ENCODE measurements around the gene LUZP2. TPM values are rescaled to one million over a fixed set of nuclear protein-coding genes. Genes with fewer than 3 reads are reported as not detected.

Gene LUZP2
- polyA plus RNA-seq, 1 donor from 2014 or later = 15.5 TPM

DNA sequence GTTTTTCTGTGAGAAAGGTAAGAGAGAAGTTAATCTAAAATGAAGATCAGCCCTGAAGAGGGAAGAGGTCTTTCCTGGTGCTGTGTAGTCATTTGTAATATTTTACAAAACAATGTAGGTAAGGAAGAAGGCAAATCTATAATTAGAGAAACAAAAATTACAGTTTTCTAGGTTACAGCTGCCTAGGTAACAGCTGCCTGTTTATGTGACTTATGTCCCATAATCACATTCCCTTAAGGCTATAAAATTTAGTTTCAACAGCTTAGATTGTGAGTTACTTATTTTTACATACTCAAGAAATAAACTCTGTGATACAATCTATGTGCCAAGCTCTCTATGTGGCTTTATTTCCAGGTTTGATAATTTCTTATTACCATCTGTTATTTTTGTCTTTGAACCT lies 19.8 kb downstream of the LUZP2 start:
- Histone ChIP-seq H3F3A (ENCODE audit: insufficient read depth, low read length, poor library complexity, severe bottlenecking) (no peaks in the 10 kb centered on the region), H3K9ac (ENCODE audit: low read length) (no peak overlapping the region), H3K79me2 (replicated peaks; ENCODE audit: insufficient read depth, low read length) (no peaks in the 10 kb centered on the region), H3K9me3 (ENCODE audit: low read length) (no peaks in the 10 kb centered on the region), H3K9me2 (ENCODE audit: insufficient read depth, low read length) (no peaks in the 10 kb centered on the region), H3K4me3 (ENCODE audit: low read length) (no peak overlapping the region), H4K20me1 (ENCODE audit: insufficient read depth) (no peaks in the 10 kb centered on the region), H3K4me2 (ENCODE audit: low read length) (no peak overlapping the region), H2AFZ (ENCODE audit: low read depth, low read length) (no peak overlapping the region), H3K36me3 (ENCODE audit: insufficient read depth, low read length) (no peaks in the 10 kb centered on the region), H3K27me3 (ENCODE audit: insufficient read depth, low read depth, low read length) (no peaks in the 10 kb centered on the region), H3K27ac (ENCODE audit: low read length) (no peak overlapping the region)
- TF ChIP-seq TAF1 (IDR thresholded peaks at IDR 0.05; ENCODE audit: low read depth) (no peak), SMC3 (conservative IDR thresholded peaks at IDR 0.05; ENCODE audit: poor library complexity) (no peak)

DNA sequence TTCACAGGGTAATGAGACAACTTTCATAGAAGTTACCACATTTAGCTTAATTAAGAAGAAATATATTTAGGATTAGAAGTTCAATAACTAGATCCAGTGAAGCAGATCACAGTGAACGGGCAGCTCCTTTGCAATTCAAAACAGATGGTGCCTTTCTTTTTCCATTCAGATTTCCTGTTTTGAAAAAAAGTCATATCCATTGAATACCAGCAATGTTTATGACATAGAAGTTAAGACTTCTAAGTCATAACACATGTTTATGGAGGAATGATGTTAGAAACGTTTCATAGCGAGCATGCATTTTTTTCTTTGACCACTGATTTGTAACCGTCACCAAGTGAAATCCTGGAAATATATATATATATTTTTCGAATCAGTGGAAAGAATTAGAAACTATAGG lies 24.7 kb downstream of the LUZP2 start:
- Histone ChIP-seq H3K9me2 (ENCODE audit: insufficient read depth, low read length) (no peaks in the 10 kb centered on the region), H3K36me3 (ENCODE audit: insufficient read depth, low read length) (no peaks in the 10 kb centered on the region), H3F3A (ENCODE audit: insufficient read depth, low read length, poor library complexity, severe bottlenecking) (no peaks in the 10 kb centered on the region), H3K79me2 (replicated peaks; ENCODE audit: insufficient read depth, low read length) (no peaks in the 10 kb centered on the region), H3K27ac (ENCODE audit: low read length) (no peak overlapping the region), H3K4me3 (ENCODE audit: low read length) (no peak overlapping the region), H3K27me3 (ENCODE audit: insufficient read depth, low read depth, low read length) (no peaks in the 10 kb centered on the region), H2AFZ (ENCODE audit: low read depth, low read length) (no peak overlapping the region), H3K4me2 (ENCODE audit: low read length) (no peak overlapping the region), H3K9me3 (ENCODE audit: low read length) (no peaks in the 10 kb centered on the region), H4K20me1 (ENCODE audit: insufficient read depth) (no peaks in the 10 kb centered on the region), H3K9ac (ENCODE audit: low read length) (no peak overlapping the region)
- TF ChIP-seq TAF1 (IDR thresholded peaks at IDR 0.05; ENCODE audit: low read depth) (no peak), EP300 (conservative IDR thresholded peaks at IDR 0.05; ENCODE audit: poor library complexity, severe bottlenecking) (no peak)
- TF ChIP-seq, protein P1, sequence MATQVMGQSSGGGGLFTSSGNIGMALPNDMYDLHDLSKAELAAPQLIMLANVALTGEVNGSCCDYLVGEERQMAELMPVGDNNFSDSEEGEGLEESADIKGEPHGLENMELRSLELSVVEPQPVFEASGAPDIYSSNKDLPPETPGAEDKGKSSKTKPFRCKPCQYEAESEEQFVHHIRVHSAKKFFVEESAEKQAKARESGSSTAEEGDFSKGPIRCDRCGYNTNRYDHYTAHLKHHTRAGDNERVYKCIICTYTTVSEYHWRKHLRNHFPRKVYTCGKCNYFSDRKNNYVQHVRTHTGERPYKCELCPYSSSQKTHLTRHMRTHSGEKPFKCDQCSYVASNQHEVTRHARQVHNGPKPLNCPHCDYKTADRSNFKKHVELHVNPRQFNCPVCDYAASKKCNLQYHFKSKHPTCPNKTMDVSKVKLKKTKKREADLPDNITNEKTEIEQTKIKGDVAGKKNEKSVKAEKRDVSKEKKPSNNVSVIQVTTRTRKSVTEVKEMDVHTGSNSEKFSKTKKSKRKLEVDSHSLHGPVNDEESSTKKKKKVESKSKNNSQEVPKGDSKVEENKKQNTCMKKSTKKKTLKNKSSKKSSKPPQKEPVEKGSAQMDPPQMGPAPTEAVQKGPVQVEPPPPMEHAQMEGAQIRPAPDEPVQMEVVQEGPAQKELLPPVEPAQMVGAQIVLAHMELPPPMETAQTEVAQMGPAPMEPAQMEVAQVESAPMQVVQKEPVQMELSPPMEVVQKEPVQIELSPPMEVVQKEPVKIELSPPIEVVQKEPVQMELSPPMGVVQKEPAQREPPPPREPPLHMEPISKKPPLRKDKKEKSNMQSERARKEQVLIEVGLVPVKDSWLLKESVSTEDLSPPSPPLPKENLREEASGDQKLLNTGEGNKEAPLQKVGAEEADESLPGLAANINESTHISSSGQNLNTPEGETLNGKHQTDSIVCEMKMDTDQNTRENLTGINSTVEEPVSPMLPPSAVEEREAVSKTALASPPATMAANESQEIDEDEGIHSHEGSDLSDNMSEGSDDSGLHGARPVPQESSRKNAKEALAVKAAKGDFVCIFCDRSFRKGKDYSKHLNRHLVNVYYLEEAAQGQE (IDR thresholded peaks at IDR 0.05; ENCODE audit: borderline replicate concordance) = no peak

DNA sequence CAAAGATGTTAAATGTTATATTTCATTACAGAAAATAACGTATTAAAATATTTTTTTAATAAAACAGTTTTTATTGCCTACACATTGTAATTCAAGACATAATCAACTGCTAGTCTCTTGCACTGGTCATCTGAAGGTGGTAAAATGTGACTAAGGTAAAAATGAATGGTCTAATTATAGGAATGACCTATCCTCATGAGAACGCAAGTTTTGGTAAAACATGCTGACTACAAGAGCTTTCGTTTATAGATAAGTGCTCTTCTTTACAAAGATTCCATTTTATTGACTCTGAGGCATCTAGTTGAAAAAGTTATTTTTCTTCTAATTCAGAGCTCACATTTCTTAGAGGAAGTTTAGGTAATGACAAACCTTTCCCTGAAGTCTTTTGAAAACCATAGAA lies 27.3 kb downstream of the LUZP2 start:
- Histone ChIP-seq H3K4me3 (ENCODE audit: low read length) (no peak overlapping the region), H3K9me3 (ENCODE audit: low read length) (no peaks in the 10 kb centered on the region), H3K36me3 (ENCODE audit: insufficient read depth, low read length) (no peaks in the 10 kb centered on the region), H3K9me2 (ENCODE audit: insufficient read depth, low read length) (no peaks in the 10 kb centered on the region), H4K20me1 (ENCODE audit: insufficient read depth) (no peaks in the 10 kb centered on the region), H3K4me2 (ENCODE audit: low read length) (no peak overlapping the region), H3K27ac (ENCODE audit: low read length) (no peak overlapping the region), H2AFZ (ENCODE audit: low read depth, low read length) (no peak overlapping the region), H3K9ac (ENCODE audit: low read length) (no peak overlapping the region), H3K27me3 (ENCODE audit: insufficient read depth, low read depth, low read length) (no peaks in the 10 kb centered on the region), H3K79me2 (replicated peaks; ENCODE audit: insufficient read depth, low read length) (no peaks in the 10 kb centered on the region), H3F3A (ENCODE audit: insufficient read depth, low read length, poor library complexity, severe bottlenecking) (no peaks in the 10 kb centered on the region)
- TF ChIP-seq TAF1 (IDR thresholded peaks at IDR 0.05; ENCODE audit: low read depth) = no peak
- TF ChIP-seq POLR2AphosphoS5 (IDR thresholded peaks at IDR 0.05) = no peak
- no peak for TF ChIP-seq EZH2 (IDR thresholded peaks at IDR 0.05; ENCODE audit: borderline replicate concordance, insufficient read depth, low read length, poor library complexity, severe bottlenecking)
- TF ChIP-seq SMC3 (conservative IDR thresholded peaks at IDR 0.05; ENCODE audit: poor library complexity) = no peak
- no peak for TF ChIP-seq EP300 (conservative IDR thresholded peaks at IDR 0.05; ENCODE audit: poor library complexity, severe bottlenecking)
- TF ChIP-seq, protein P1 (IDR thresholded peaks at IDR 0.05; ENCODE audit: borderline replicate concordance) = no peak
- TF ChIP-seq RAD21 (conservative IDR thresholded peaks at IDR 0.05) = no peak
- TF ChIP-seq MXI1 (conservative IDR thresholded peaks at IDR 0.05; ENCODE audit: poor library complexity, severe bottlenecking) = no peak
- TF ChIP-seq, protein P2, sequence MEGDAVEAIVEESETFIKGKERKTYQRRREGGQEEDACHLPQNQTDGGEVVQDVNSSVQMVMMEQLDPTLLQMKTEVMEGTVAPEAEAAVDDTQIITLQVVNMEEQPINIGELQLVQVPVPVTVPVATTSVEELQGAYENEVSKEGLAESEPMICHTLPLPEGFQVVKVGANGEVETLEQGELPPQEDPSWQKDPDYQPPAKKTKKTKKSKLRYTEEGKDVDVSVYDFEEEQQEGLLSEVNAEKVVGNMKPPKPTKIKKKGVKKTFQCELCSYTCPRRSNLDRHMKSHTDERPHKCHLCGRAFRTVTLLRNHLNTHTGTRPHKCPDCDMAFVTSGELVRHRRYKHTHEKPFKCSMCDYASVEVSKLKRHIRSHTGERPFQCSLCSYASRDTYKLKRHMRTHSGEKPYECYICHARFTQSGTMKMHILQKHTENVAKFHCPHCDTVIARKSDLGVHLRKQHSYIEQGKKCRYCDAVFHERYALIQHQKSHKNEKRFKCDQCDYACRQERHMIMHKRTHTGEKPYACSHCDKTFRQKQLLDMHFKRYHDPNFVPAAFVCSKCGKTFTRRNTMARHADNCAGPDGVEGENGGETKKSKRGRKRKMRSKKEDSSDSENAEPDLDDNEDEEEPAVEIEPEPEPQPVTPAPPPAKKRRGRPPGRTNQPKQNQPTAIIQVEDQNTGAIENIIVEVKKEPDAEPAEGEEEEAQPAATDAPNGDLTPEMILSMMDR (IDR thresholded peaks at IDR 0.05; ENCODE audit: poor library complexity, severe bottlenecking) = no peak

All from neural cell (in vitro differentiated cells).